HUES6 (cell line): ENCODE results near the gene RASL10A.

Experiments used
- H3K27ac ChIP-seq: 2 replicates; pipeline ENCODE4 v1.7.0; 2013; ENCODE audit warnings: low read depth, mild to moderate bottlenecking, low read length, inconsistent platforms
- H3K27me3 ChIP-seq: 2 replicates; pipeline ENCODE4 v1.6.1; 2013; ENCODE audit warnings: low read length; ENCODE audit not compliant: control insufficient read depth, insufficient read depth
- H3K36me3 ChIP-seq: 2 replicates; pipeline ENCODE4 v1.6.1; 2013; ENCODE audit warnings: low read length; ENCODE audit not compliant: control insufficient read depth, insufficient read depth
- H3K4me1 ChIP-seq: 2 replicates; pipeline ENCODE4 v1.6.1; 2013; ENCODE audit warnings: low read length; ENCODE audit not compliant: control insufficient read depth, insufficient read depth
- H3K4me3 ChIP-seq: 2 replicates; pipeline ENCODE4 v1.5.1; 2013; ENCODE audit warnings: low read depth, low read length
- H3K9ac ChIP-seq: one replicate; pipeline ENCODE4 v1.6.1; 2013; ENCODE audit warnings: mild to moderate bottlenecking, low read length
- H3K9me3 ChIP-seq: 2 replicates; pipeline ENCODE4 v1.6.1; 2013; ENCODE audit warnings: low read depth, low read length; ENCODE audit not compliant: control insufficient read depth, insufficient read depth

The RASL10A gene

DNA sequence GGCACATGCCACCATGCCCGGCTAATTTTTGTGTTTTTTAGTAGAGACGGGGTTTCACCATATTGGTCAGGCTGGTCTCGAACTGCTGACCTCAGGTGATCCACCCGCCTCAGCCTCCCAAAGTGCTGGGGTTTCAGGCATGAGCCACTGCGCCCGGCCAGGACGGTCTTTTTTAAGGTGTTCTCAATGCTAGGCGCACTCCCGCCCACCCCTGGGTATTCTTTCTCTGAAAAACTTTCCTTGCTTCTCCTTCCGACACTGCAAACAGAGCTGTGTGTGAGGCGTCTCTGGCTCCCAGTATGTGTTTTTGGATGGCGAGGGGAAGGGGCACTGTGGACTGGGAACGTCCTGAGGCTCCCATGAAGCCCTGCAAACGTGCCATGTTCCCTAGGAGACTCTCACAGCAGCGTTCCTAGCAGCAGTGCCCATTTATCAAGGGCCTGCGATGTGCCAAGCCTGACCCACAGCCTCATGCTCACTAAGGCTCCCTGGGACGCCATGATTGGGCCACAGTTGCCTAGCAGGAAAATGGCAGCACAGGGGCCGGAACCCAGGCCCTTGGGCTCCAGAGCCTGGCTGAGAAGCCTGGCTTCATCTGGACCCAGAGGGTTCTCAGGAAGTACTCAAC, 2.4 kb upstream of the RASL10A start:
- Histone ChIP-seq H3K9me3 (no peaks in the 10 kb centered on the region), H3K27ac (no peak overlapping the region), H3K36me3 (no peaks in the 10 kb centered on the region), H3K4me1 (peaks cover 10% of the 10 kb centered on the region), H3K9ac (no peak overlapping the region), H3K27me3 (peaks cover 44% of the 10 kb centered on the region), H3K4me3 (no peak overlapping the region)

GRCh38 chr22:29316141-29316828, 788 bp upstream of the RASL10A start:
- H3K4me3 ChIP-seq: no peak overlapping the region
- peaks cover 47% of the 10 kb centered on the region for H3K27me3 ChIP-seq

DNA sequence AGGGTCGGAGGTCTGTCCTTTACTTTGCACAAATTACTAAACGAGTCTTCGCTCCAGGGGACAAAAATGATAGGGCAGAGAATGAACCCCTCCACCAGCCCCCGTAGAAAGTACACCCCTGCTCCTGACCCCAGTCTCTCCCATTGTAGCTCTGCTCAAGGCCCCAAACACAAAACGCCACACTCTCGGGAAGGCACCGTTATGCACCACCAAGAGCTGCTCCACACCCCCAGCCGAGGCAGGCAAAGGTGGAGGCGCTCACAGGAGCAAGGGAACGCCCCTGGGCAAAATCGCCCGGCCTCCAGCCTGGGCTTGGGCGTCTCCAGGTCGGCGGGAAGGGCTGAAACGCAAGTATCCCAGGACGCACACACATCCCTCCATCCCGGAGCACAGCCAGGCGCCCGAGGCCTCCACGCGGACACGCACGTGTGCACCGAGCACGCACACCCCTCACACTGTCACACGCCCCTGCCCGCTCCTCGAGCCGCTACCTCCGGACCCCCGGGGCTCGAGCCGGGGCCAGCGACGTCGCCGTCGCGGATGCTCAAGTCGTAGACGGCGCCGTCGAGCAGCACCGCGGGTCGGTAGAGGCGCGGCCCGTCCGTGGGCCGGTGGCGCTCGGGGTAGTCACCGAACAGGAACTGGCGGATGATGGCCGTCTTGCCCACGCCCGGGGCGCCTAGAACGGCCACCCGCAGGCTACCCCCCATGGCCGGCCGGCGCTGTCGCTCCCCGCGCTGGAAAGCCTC, 786 bp downstream of the RASL10A start:
- Histone ChIP-seq H3K27me3 (peaks cover 47% of the 10 kb centered on the region), H3K36me3 (no peaks in the 10 kb centered on the region), H3K4me3 (peak overlapping the region; percentile 45), H3K27ac (no peak overlapping the region), H3K9me3 (no peaks in the 10 kb centered on the region), H3K9ac (peak overlapping the region; percentile 52), H3K4me1 (peaks cover 20% of the 10 kb centered on the region)

More at GRCh38 chr22:29316141-29316828, 788 bp upstream of the RASL10A start:
- no peak overlapping the region for H3K9ac ChIP-seq
- no peaks in the 10 kb centered on the region for H3K9me3 ChIP-seq
- H3K4me1 ChIP-seq: peaks cover 10% of the 10 kb centered on the region
- no peak overlapping the region for H3K27ac ChIP-seq
- no peaks in the 10 kb centered on the region for H3K36me3 ChIP-seq

DNA sequence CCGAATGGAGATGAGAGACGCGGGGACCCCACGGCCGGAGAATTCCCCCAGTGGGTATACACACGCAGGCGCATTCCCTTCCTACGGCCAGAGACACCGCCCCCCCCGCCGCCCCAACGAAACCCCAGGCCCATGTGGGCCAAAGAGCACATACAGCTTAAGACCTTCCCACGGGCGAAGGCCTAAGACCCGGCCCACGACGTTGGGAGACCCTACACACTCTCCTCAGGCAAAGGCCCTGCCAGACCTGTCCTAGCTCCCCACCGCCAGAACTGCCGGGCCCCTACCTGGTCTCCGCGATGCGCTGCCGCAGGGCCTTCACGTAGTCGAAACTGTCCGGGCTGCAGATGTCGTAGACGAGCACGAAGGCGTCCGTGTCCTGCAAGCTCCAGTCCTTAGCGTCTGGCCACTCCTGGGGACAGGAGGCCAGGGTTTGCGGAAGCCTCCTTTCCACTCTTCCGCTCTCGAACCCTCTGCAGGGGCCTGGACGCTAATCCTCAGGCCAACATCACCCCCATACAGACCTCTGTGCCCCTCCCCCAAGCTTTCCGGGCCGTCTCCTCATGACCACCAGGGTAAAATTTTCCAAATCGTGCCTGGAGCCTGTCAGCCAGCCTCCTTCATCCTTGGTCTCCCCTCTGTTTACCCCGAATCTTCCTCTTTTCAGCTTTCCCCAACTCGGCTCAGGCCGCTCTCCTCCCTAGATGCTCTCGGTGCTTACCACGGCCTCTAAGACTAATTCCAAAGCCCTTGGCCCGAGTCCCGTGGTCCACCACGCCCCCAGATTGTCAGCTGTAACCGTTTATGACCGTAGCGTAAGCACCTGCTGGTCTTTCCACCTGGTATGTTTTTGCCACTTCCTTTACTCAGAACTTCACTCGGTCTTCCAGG, 1.7 kb downstream of the RASL10A start:
- no peak overlapping the region for H3K9ac ChIP-seq
- no peak overlapping the region for H3K27ac ChIP-seq
- no peaks in the 10 kb centered on the region for H3K9me3 ChIP-seq
- peak overlapping the region; percentile 45; the same call in 1 of the 2 replicates for H3K4me3 ChIP-seq
- H3K4me1 ChIP-seq: peaks cover 24% of the 10 kb centered on the region
- no peaks in the 10 kb centered on the region for H3K36me3 ChIP-seq
- peaks cover 47% of the 10 kb centered on the region for H3K27me3 ChIP-seq

DNA sequence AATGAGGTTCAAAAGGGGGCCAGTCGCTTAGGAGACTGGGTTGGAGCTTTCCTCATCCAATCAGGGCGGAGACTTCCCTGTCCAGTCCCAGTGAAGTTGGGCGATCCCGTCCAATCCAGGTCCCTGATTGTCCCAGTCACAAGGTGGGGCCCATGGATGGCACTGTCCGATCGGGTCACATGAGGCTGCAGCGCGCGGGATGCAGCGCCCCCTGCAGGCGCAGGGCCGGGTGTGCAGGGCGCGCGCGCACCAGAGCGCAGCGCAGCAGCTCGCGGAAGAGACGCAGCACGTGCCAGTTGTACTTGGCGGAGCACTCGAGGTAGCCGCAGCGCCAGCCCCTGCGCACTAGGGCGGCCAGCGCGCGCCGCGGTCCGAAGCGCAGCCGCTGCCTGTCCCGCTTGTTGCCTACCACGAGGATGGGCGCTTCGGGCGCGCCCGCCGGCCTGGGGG, 2.3 kb downstream of the RASL10A start:
- Histone ChIP-seq H3K27me3 (peaks cover 47% of the 10 kb centered on the region), H3K4me3 (no peak overlapping the region), H3K9me3 (no peaks in the 10 kb centered on the region), H3K36me3 (no peaks in the 10 kb centered on the region), H3K9ac (no peak overlapping the region), H3K4me1 (peaks cover 30% of the 10 kb centered on the region), H3K27ac (no peak overlapping the region)

DNA sequence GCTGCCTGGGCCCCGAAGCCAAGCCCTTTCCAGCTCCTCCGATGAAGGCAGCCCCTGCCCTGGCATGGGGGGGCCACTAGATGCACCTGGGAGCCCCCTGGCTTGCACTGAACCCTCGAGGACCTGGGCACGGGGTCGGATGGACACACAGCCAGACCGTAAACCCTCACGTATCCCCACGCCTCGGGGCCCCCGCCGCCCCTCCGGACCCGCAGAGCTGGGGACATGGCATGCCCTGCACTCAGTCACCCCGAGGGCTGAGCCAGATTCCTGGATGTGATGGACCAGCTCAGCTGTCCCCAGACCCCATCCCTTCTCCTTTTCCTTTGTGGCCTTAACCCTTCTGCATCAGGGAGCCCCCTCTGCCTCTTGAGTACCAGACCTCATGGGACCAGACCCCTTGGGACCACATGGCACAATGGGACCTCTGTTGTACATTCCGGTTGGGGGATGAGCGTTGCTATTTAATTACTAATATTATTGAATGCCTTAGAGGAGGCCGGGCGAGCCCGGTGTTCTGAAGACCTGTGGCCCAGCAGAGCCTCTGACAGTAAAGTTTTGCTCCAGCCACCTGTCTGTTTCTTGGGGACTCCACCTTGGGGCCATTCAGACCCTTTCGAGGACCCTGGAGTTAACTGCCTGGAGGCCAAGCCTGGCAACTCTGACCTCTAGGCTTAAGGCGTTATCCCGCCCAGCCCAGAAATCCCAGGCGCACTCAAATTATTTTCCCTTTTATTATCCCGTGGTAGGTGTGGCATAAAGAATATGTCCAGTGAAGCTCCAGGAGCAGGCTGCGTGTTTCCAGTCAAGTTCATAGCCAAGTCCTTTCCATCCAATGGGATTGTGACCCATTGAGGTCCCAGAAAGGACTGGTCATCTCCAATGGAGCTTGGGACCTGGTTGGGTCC, 3.0 kb downstream of the RASL10A start:
- Histone ChIP-seq H3K4me1 (peaks cover 34% of the 10 kb centered on the region), H3K36me3 (no peaks in the 10 kb centered on the region), H3K27ac (no peak overlapping the region), H3K4me3 (no peak overlapping the region), H3K27me3 (peaks cover 47% of the 10 kb centered on the region), H3K9me3 (no peaks in the 10 kb centered on the region), H3K9ac (no peak overlapping the region)

GRCh38 chr22:29311464-29312217, 3.9 kb downstream of the RASL10A start:
- H3K27ac ChIP-seq: no peak overlapping the region
- H3K4me1 ChIP-seq: peaks cover 36% of the 10 kb centered on the region
- H3K9ac ChIP-seq: no peak overlapping the region
- peaks cover 39% of the 10 kb centered on the region for H3K27me3 ChIP-seq
- no peak overlapping the region for H3K4me3 ChIP-seq
- no peaks in the 10 kb centered on the region for H3K36me3 ChIP-seq
- H3K9me3 ChIP-seq: no peaks in the 10 kb centered on the region

DNA sequence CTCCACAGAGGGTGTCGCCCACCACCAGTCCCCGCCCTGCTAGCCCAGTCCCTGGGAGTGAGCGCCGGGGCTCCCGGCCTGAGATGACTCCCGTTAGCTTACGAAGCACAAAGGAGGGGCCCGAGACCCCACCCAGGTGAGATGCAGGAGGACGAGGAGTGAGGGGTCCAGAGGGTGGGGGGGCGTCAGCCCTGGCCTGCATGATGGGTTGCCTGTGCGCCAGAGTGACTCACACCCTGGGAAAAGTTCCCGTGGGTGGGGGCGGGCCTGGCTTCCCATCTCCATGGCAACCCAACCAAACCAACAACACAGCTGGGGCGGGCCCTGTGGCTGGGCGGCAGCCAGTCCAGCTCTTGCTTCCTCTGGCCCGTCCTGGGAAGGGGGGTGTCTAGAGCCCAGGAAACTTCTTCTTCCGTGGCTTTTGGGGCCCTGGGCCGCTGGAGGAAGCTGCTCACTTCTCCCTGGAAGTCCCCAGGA, 4.6 kb downstream of the RASL10A start:
- H3K36me3 ChIP-seq: no peaks in the 10 kb centered on the region
- no peak overlapping the region; the same call in 1 of the 2 replicates for H3K4me3 ChIP-seq
- peaks cover 32% of the 10 kb centered on the region for H3K27me3 ChIP-seq
- no peak overlapping the region for H3K27ac ChIP-seq
- no peaks in the 10 kb centered on the region for H3K9me3 ChIP-seq
- peaks cover 38% of the 10 kb centered on the region for H3K4me1 ChIP-seq
- no peak overlapping the region for H3K9ac ChIP-seq

DNA sequence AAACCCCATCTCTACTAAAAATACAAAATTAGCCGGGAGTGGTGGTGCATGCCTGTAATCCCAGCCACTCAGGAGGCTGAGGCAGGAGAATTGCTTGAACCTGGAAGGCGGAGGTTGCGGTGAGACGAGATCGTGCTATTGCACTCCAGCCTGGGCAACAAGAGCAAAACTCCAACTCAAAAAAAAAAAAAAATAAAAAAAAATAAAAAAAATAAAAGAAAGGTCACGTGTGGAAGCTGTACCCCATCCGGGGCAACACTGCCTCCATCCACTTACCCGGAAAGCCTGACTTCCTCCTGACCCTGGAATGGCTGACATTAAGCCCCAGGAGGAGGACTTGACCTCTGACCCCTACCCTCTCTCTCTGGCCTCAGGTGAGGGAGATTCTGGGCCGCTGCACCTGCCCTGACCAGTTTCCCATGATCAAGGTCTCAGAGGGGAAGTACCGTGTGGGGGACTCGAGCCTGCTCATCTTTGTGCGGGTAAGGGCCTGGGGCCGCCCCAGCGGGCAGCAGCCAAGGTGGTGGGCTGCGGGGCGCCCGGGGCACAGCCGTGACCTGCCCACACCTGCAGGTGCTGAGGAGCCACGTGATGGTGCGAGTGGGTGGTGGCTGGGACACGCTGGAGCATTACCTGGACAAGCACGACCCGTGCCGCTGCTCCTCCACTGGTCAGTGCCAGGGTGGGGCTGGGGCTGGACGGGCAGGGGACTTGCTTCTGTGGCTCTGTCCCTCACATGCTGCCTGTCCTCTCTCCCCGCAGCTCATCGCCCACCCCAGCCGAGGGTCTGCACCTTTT, 5.2 kb downstream of the RASL10A start:
- H3K4me3 ChIP-seq: no peak overlapping the region; the same call in 1 of the 2 replicates
- no peak overlapping the region for H3K9ac ChIP-seq
- no peaks in the 10 kb centered on the region for H3K9me3 ChIP-seq
- H3K4me1 ChIP-seq: peaks cover 39% of the 10 kb centered on the region
- H3K27me3 ChIP-seq: peaks cover 26% of the 10 kb centered on the region
- no peak overlapping the region for H3K27ac ChIP-seq
- no peaks in the 10 kb centered on the region for H3K36me3 ChIP-seq
